ENCODE results near the gene PRXL2B.

DNA sequence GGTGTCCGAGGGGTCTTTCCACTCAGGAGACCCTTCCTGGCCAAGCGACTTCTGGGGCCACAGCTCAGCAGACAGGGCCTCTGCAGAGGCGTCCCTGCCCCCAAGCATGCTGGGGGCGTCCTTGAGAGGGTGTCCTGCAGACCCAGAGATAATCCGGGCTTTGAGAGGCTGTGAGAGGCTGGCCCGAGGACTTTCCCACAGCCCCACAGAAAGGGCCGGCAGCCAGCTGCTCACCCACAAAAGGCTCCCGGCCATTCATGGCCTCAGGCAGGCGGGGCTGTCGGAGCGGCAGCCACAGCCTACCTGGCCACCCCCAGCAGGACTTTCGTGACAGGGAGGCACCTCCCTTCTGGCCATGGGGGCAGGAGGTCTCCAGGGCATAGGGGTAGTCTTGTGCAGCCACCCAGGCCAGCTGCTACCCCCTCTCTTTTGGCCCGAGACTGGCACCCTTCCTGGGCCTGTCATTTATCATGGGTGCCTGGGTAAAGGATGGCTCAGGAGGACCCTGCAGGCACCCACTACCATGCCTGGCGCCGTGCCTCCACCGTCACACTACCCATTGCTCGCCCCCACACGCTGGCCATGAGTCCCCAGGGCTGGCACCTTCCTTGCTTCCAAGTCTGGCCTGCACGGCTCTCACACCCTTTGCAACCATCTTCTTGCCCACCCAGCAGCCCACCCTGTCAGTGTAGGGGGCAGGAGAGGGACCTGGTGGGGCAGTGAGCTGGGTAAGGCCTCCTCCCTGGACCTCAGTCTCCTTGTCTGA, 41.5 kb upstream of the PRXL2B start:
- TF ChIP-seq, protein P1, sequence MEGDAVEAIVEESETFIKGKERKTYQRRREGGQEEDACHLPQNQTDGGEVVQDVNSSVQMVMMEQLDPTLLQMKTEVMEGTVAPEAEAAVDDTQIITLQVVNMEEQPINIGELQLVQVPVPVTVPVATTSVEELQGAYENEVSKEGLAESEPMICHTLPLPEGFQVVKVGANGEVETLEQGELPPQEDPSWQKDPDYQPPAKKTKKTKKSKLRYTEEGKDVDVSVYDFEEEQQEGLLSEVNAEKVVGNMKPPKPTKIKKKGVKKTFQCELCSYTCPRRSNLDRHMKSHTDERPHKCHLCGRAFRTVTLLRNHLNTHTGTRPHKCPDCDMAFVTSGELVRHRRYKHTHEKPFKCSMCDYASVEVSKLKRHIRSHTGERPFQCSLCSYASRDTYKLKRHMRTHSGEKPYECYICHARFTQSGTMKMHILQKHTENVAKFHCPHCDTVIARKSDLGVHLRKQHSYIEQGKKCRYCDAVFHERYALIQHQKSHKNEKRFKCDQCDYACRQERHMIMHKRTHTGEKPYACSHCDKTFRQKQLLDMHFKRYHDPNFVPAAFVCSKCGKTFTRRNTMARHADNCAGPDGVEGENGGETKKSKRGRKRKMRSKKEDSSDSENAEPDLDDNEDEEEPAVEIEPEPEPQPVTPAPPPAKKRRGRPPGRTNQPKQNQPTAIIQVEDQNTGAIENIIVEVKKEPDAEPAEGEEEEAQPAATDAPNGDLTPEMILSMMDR (IDR thresholded peaks at IDR 0.05) = no peak
- no peak for TF ChIP-seq POLR2A (IDR thresholded peaks at IDR 0.05)
